ENCODE data around the gene C1orf21.

- no peak for TF ChIP-seq POLR2A (IDR thresholded peaks at IDR 0.05)
- TF ChIP-seq CTCF (IDR thresholded peaks at IDR 0.05 in 4 of 5, conservative IDR thresholded peaks at IDR 0.05 in 1 of 5), result no peak
These were observed 211.8 kb downstream of the C1orf21 start for GRCh38 chr1:184598403-184599193.

Data from gastrocnemius medialis (tissue), 4 donors.